HEK293 (cell line): Measurements from ENCODE around the gene NARF.

Experiments
- AEBP2 ChIP-seq: fragments of 450-650 bp; formaldehyde crosslinking; IDR thresholded peaks from 2 replicates; pipeline ENCODE4 v1.5.1; 2016; ENCODE audit warnings: missing biosample characterization, missing genetic modification characterization, borderline replicate concordance
- ATF2 ChIP-seq: fragments of 450-650 bp; formaldehyde crosslinking; IDR thresholded peaks from 2 replicates; pipeline ENCODE4 v1.5.1; 2016; ENCODE audit warnings: missing biosample characterization, missing genetic modification characterization, low read depth
- MZF1 ChIP-seq: fragments of 450-650 bp; formaldehyde crosslinking; IDR thresholded peaks from 2 replicates; pipeline ENCODE4 v1.5.1; 2017; ENCODE audit warnings: missing biosample characterization, missing genetic modification characterization, borderline replicate concordance
- PRDM1 ChIP-seq: fragments of 450-650 bp; formaldehyde crosslinking; IDR thresholded peaks from 2 replicates; pipeline ENCODE4; 2016; ENCODE audit warnings: missing biosample characterization, missing genetic modification characterization
- TRIM28 ChIP-seq: IDR thresholded peaks from 2 replicates; pipeline ENCODE4 v1.6.1; 2011; ENCODE audit warnings: low read length, control low read depth, borderline replicate concordance
- TSHZ1 ChIP-seq: fragments of 450-650 bp; formaldehyde crosslinking; IDR thresholded peaks from 2 replicates; pipeline ENCODE4 v1.5.1; 2016; ENCODE audit warnings: missing biosample characterization, missing genetic modification characterization, borderline replicate concordance
- ZBTB17 ChIP-seq: fragments of 450-650 bp; formaldehyde crosslinking; IDR thresholded peaks from 2 replicates; pipeline ENCODE4 v1.5.1; 2016; ENCODE audit warnings: missing biosample characterization, missing genetic modification characterization
- ZBTB21 ChIP-seq: fragments of 450-650 bp; formaldehyde crosslinking; IDR thresholded peaks from 2 replicates; pipeline ENCODE4 v1.5.1; 2017; ENCODE audit warnings: missing biosample characterization, missing genetic modification characterization
- ZEB2 ChIP-seq: fragments of 450-650 bp; formaldehyde crosslinking; IDR thresholded peaks from 2 replicates; pipeline ENCODE4 v1.5.1; 2016; ENCODE audit warnings: missing biosample characterization, missing genetic modification characterization
- ZIC2 ChIP-seq: fragments of 450-650 bp; formaldehyde crosslinking; IDR thresholded peaks from 2 replicates; pipeline ENCODE4 v1.5.1; 2016; ENCODE audit warnings: missing biosample characterization, missing genetic modification characterization
- ZNF121 ChIP-seq: fragments of 450-650 bp; formaldehyde crosslinking; IDR thresholded peaks from 2 replicates; pipeline ENCODE4 v1.5.1; 2016; ENCODE audit warnings: missing biosample characterization, missing genetic modification characterization
- ZNF174 ChIP-seq: fragments of 450-650 bp; formaldehyde crosslinking; IDR thresholded peaks from 2 replicates; pipeline ENCODE4 v1.5.0; 2017; ENCODE audit warnings: missing biosample characterization, mild to moderate bottlenecking, missing genetic modification characterization
- ZNF19 ChIP-seq: fragments of 450-650 bp; formaldehyde crosslinking; IDR thresholded peaks from 2 replicates; pipeline ENCODE4; 2016; ENCODE audit warnings: missing biosample characterization, missing genetic modification characterization, low read depth
- ZNF26 ChIP-seq: fragments of 450-650 bp; formaldehyde crosslinking; IDR thresholded peaks from 2 replicates; pipeline ENCODE4 v1.5.1; 2016; ENCODE audit warnings: missing biosample characterization, missing genetic modification characterization
- ZNF324 ChIP-seq: fragments of 450-650 bp; formaldehyde crosslinking; IDR thresholded peaks from 2 replicates; pipeline ENCODE4 v1.5.1; 2016; ENCODE audit warnings: missing biosample characterization, missing genetic modification characterization
- ZNF416 ChIP-seq: fragments of 450-650 bp; formaldehyde crosslinking; IDR thresholded peaks from 2 replicates; pipeline ENCODE4 v1.5.1; 2016; ENCODE audit warnings: missing biosample characterization, missing genetic modification characterization
- ZNF521 ChIP-seq: fragments of 450-650 bp; formaldehyde crosslinking; IDR thresholded peaks from 2 replicates; pipeline ENCODE4 v1.5.1; 2017; ENCODE audit warnings: missing biosample characterization, mild to moderate bottlenecking, missing genetic modification characterization
- ZNF654 ChIP-seq: fragments of 450-650 bp; formaldehyde crosslinking; IDR thresholded peaks from 2 replicates; pipeline ENCODE4 v1.5.1; 2016; ENCODE audit warnings: low read depth, missing biosample characterization, missing genetic modification characterization
- ZNF701 ChIP-seq: fragments of 450-650 bp; formaldehyde crosslinking; IDR thresholded peaks from 2 replicates; pipeline ENCODE4 v1.5.1; 2016; ENCODE audit warnings: missing biosample characterization, missing genetic modification characterization
- ZNF747 ChIP-seq: fragments of 450-650 bp; formaldehyde crosslinking; IDR thresholded peaks from 2 replicates; pipeline ENCODE4 v1.5.1; 2016; ENCODE audit warnings: missing biosample characterization, missing genetic modification characterization
- ZNF776 ChIP-seq: fragments of 450-650 bp; formaldehyde crosslinking; IDR thresholded peaks from 2 replicates; pipeline ENCODE4 v1.5.0; 2017; ENCODE audit warnings: missing biosample characterization, missing genetic modification characterization, borderline replicate concordance
- ZNF837 ChIP-seq: fragments of 450-650 bp; formaldehyde crosslinking; IDR thresholded peaks from 2 replicates; pipeline ENCODE4 v1.5.1; 2016; ENCODE audit warnings: missing biosample characterization, missing genetic modification characterization
- ZNF843 ChIP-seq: fragments of 450-650 bp; formaldehyde crosslinking; IDR thresholded peaks from 2 replicates; pipeline ENCODE4 v1.5.1; 2016; ENCODE audit warnings: missing biosample characterization, missing genetic modification characterization
- TF ChIP-seq, protein P1 (sequence below): fragments of 450-650 bp; formaldehyde crosslinking; IDR thresholded peaks from 2 replicates; pipeline ENCODE4 v1.5.1; 2016; ENCODE audit warnings: missing biosample characterization, missing genetic modification characterization
- TF ChIP-seq, protein P2 (sequence below): fragments of 450-650 bp; formaldehyde crosslinking; IDR thresholded peaks from 2 replicates; pipeline ENCODE4 v1.5.1; 2016; ENCODE audit warnings: missing biosample characterization, missing genetic modification characterization
- TF ChIP-seq, protein P3 (sequence below): fragments of 450-650 bp; formaldehyde crosslinking; IDR thresholded peaks from 2 replicates; pipeline ENCODE4 v1.5.1; 2016; ENCODE audit warnings: missing biosample characterization, missing genetic modification characterization

Gene NARF

DNA sequence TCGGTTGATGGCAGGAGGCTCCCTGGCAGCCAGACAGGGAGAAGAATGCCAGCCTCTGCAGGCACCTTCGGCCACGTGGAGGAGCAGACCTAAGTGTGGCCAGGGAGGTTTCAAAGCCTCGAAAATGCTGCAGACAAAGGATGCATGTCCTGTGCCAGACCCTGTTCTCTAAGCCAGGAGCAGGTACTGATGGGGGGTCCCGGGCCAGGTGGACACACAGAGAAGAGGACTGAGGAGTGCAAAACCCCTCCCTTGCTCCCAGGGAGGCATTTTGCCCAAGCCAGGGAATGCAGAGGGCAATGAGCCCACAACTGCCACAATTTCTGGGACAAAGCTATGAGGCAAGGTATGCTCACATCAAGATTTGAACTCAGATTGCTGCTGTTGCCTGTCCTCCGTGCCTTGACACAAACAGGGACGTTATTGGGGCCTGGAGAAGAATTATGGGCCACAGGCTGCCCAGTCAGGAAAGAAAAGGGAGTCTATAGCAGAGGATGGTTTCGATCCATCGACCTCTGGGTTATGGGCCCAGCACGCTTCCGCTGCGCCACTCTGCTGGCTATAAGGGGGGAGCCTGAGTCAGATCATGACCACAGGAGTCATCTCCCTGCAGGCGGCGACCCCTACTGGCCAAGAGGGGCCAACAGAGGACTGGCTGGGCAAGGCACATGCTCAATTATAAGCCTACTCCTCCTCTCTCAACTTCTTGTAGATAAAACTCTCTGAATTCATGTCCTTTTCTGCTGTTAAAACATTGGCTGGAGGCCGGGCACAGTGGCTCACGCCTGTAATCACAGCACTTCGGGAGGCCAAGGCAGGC, 35.9 kb downstream of the NARF start (continued):
- TF ChIP-seq AEBP2, result no peak
- TF ChIP-seq ZBTB21, result peak; percentile 61; the same call in 1 of the 2 replicates
- TF ChIP-seq ZBTB17 (tag by site-specific recombination), result peak; percentile 98
- peak; percentile 61 for TF ChIP-seq ZNF121 (tag by site-specific recombination)
- TF ChIP-seq ZNF416 (tag by site-specific recombination), result peak; percentile 52; the same call in 1 of the 2 replicates
- TF ChIP-seq ZNF174, result no peak
- no peak for TF ChIP-seq ZNF747 (tag by site-specific recombination)
- no peak for TF ChIP-seq ATF2 (tag by site-specific recombination)
- no peak for TF ChIP-seq ZNF26 (tag by site-specific recombination)
- no peak for TF ChIP-seq ZNF776 (tag by site-specific recombination)
- no peak for TF ChIP-seq PRDM1 (tag by site-specific recombination)
- TF ChIP-seq ZNF701 (tag by site-specific recombination), result no peak; the same call in 1 of the 2 replicates
- peak; percentile 70 for TF ChIP-seq ZNF654 (tag by site-specific recombination)
- TF ChIP-seq TSHZ1 (tag by site-specific recombination), result peak; percentile 75
- TF ChIP-seq TRIM28, result peak; percentile 90; the same call in 1 of the 2 replicates
- TF ChIP-seq, protein P1, sequence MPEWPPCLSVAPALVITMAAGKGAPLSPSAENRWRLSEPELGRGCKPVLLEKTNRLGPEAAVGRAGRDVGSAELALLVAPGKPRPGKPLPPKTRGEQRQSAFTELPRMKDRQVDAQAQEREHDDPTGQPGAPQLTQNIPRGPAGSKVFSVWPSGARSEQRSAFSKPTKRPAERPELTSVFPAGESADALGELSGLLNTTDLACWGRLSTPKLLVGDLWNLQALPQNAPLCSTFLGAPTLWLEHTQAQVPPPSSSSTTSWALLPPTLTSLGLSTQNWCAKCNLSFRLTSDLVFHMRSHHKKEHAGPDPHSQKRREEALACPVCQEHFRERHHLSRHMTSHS (tag by site-specific recombination), result no peak
- TF ChIP-seq ZNF324 (tag by site-specific recombination), result peak; percentile 94; the same call in 1 of the 2 replicates
- TF ChIP-seq ZNF521, result no peak
- TF ChIP-seq ZNF837, result no peak
- no peak for TF ChIP-seq ZNF19 (tag by site-specific recombination)
- TF ChIP-seq MZF1, result peak; percentile 82; the same call in 1 of the 2 replicates
- TF ChIP-seq, protein P2, sequence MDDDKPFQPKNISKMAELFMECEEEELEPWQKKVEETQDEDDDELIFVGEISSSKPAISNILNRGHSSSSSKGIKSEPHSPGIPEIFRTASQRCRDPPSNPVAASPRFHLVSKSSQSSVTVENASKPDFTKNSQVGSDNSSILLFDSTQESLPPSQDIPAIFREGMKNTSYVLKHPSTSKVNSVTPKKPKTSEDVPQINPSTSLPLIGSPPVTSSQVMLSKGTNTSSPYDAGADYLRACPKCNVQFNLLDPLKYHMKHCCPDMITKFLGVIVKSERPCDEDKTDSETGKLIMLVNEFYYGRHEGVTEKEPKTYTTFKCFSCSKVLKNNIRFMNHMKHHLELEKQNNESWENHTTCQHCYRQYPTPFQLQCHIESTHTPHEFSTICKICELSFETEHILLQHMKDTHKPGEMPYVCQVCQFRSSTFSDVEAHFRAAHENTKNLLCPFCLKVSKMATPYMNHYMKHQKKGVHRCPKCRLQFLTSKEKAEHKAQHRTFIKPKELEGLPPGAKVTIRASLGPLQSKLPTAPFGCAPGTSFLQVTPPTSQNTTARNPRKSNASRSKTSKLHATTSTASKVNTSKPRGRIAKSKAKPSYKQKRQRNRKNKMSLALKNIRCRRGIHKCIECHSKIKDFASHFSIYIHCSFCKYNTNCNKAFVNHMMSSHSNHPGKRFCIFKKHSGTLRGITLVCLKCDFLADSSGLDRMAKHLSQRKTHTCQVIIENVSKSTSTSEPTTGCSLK (tag by site-specific recombination), result no peak
- peak; percentile 94 for TF ChIP-seq ZEB2 (tag by site-specific recombination)
- TF ChIP-seq ZIC2 (tag by site-specific recombination), result peak; percentile 66
- peak; percentile 61; the same call in 1 of the 2 replicates for TF ChIP-seq ZNF843 (tag by site-specific recombination)
- TF ChIP-seq, protein P3, sequence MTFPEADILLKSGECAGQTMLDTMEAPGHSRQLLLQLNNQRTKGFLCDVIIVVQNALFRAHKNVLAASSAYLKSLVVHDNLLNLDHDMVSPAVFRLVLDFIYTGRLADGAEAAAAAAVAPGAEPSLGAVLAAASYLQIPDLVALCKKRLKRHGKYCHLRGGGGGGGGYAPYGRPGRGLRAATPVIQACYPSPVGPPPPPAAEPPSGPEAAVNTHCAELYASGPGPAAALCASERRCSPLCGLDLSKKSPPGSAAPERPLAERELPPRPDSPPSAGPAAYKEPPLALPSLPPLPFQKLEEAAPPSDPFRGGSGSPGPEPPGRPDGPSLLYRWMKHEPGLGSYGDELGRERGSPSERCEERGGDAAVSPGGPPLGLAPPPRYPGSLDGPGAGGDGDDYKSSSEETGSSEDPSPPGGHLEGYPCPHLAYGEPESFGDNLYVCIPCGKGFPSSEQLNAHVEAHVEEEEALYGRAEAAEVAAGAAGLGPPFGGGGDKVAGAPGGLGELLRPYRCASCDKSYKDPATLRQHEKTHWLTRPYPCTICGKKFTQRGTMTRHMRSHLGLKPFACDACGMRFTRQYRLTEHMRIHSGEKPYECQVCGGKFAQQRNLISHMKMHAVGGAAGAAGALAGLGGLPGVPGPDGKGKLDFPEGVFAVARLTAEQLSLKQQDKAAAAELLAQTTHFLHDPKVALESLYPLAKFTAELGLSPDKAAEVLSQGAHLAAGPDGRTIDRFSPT (tag by site-specific recombination), result peak; percentile 100
